Embryonic facial prominence (tissue), 1 donor: ENCODE results near the gene SLC35F3.
A peak's percentile ranks its signal among the peaks of the same experiment; 100 is the strongest.
"Not testable (repeated sequence)": the region's sequence is repeated elsewhere in the genome, so short reads cannot be mapped to it uniquely, and the experiment has no call there.

Experiments
- DNase-seq: peaks from one replicate; pipeline ENCODE4 v3.0.0-alpha.2; 2016; ENCODE audit errors: extremely low spot score

The SLC35F3 gene

GRCh38 chr1:233904633-233905415 is at the start of gene SLC35F3:
Gene SLC35F3, plus strand, starts transcription at chr1:233904676.
- DNase-seq, result no peak

GRCh38 chr1:233859446-233859845 is 45.0 kb upstream of the SLC35F3 start:
- no peak for DNase-seq

GRCh38 chr1:233863901-233864545 is 40.5 kb upstream of the SLC35F3 start:
- no peak for DNase-seq

GRCh38 chr1:233864578-233864977 is 39.9 kb upstream of the SLC35F3 start:
- DNase-seq, result no peak

GRCh38 chr1:233865216-233865615 is 39.3 kb upstream of the SLC35F3 start:
- no peak for DNase-seq

GRCh38 chr1:233865902-233866301 is 38.6 kb upstream of the SLC35F3 start:
- DNase-seq, result no peak

GRCh38 chr1:233867028-233867427 is 37.4 kb upstream of the SLC35F3 start:
- DNase-seq, result no peak

- no peak for DNase-seq
Observed at GRCh38 chr1:233868461-233868860, 36.0 kb upstream of the SLC35F3 start.

- DNase-seq, result no peak
Observed at GRCh38 chr1:233869680-233870079, 34.8 kb upstream of the SLC35F3 start.

- DNase-seq, result peak; percentile 40
Observed at GRCh38 chr1:233873666-233874065, 30.8 kb upstream of the SLC35F3 start.

GRCh38 chr1:233879841-233880240 is 24.6 kb upstream of the SLC35F3 start:
- no peak for DNase-seq

- no peak for DNase-seq
Observed at GRCh38 chr1:233883671-233884070, 20.8 kb upstream of the SLC35F3 start.

- no peak for DNase-seq
Observed at GRCh38 chr1:233884461-233885151, 19.9 kb upstream of the SLC35F3 start.

GRCh38 chr1:233885196-233885920 is 19.1 kb upstream of the SLC35F3 start:
- no peak for DNase-seq

- not testable (repeated sequence) for DNase-seq
Observed at GRCh38 chr1:233891151-233891550, 13.3 kb upstream of the SLC35F3 start.

- no peak for DNase-seq
Observed at GRCh38 chr1:233897325-233898162, 6.9 kb upstream of the SLC35F3 start.

GRCh38 chr1:233901495-233901894 is 3.0 kb upstream of the SLC35F3 start:
- DNase-seq, result no peak

- DNase-seq, result no peak
Observed at GRCh38 chr1:233905416-233906051, 1.1 kb downstream of the SLC35F3 start.

GRCh38 chr1:233907151-233907550 is 2.7 kb downstream of the SLC35F3 start:
- DNase-seq, result no peak

GRCh38 chr1:233908092-233908491 is 3.6 kb downstream of the SLC35F3 start:
- DNase-seq, result no peak

- DNase-seq, result no peak
Observed at GRCh38 chr1:233909195-233909594, 4.7 kb downstream of the SLC35F3 start.
